Measurements from ENCODE around the gene CRYAB. TPM values are rescaled to one million over a fixed set of nuclear protein-coding genes. Genes with fewer than 3 reads are reported as not detected.
A peak's percentile ranks its signal among the peaks of the same experiment; 100 is the strongest.

CRYAB gene
- polyA plus RNA-seq, 1 of the 3 experiments (the other 2 are of a cell fraction) = 0.92 TPM

GRCh38 chr11:111913997-111914396, 2.4 kb upstream of the CRYAB start:
- Histone ChIP-seq H3K4me3 (ENCODE audit: low read depth in 2 of 2, low read length in 1 of 2) (no peak overlapping the region), H3K9me3 (no peaks in the 10 kb centered on the region), H3K4me2 (no peak overlapping the region), H3K79me2 (ENCODE audit: insufficient read depth) (no peaks in the 10 kb centered on the region), H3K9ac (no peak overlapping the region), H4K20me1 (ENCODE audit: insufficient read depth) (no peaks in the 10 kb centered on the region), H3K27ac (ENCODE audit: low read depth in 2 of 2, low read length in 1 of 2) (0 out of 4 replicates have a peak overlapping the region, but pooled peaks of 1 of the 2 experiments have one; percentile 18), H3K27me3 (ENCODE audit: insufficient read depth) (no peaks in the 10 kb centered on the region), H3K4me1 (ENCODE audit: control insufficient read depth in 1 of 2, insufficient read depth in 2 of 2, low read depth in 1 of 2, low read length in 1 of 2) (peaks cover 6 to 7% of the 10 kb centered on the region in 2 experiments; a peak in 2 of 4 replicates), H2AFZ (ENCODE audit: low read depth) (peak overlapping the region; percentile 27; the same call in 1 of the 2 replicates), H3F3A (replicated peaks; ENCODE audit: insufficient read depth) (no peaks in the 10 kb centered on the region), H3K36me3 (replicated peaks in 1 of 2; ENCODE audit: control insufficient read depth in 1 of 2, insufficient read depth in 2 of 2, low read length in 1 of 2) (no peaks in the 10 kb centered on the region), H3K9me2 (no peaks in the 10 kb centered on the region)
- WGBS (ENCODE audit: low lambda C conversion rate) = 64% methylated on average over 4 of the region's 4 CpGs
- no peak for DNase-seq
- POLR2A ChIA-PET = interaction anchor here (1.0 to 1.4 kb wide), 2 partner anchors 12 to 43 kb away, joined by 3 read pairs; partner anchors contain the start of gene ALG9
- TF ChIP-seq SMC3 (IDR thresholded peaks at IDR 0.05; ENCODE audit: low read depth, low read length) = no peak
- no peak for TF ChIP-seq GATA2 (CRISPR knock-in tag; IDR thresholded peaks at IDR 0.05)
- no peak for TF ChIP-seq TCF12 (IDR thresholded peaks at IDR 0.05)
- no peak for TF ChIP-seq EZH2phosphoT487 (IDR thresholded peaks at IDR 0.05; ENCODE audit: borderline replicate concordance, low read depth)
- no peak for TF ChIP-seq GABPA (IDR thresholded peaks at IDR 0.05; ENCODE audit: low read depth)
- TF ChIP-seq REST (IDR thresholded peaks at IDR 0.05; ENCODE audit: low read depth, low read length) = no peak
- TF ChIP-seq JUND (IDR thresholded peaks at IDR 0.05) = no peak
- no peak for TF ChIP-seq MXI1 (IDR thresholded peaks at IDR 0.05; ENCODE audit: low read depth, low read length)
- no peak for TF ChIP-seq RFX5 (IDR thresholded peaks at IDR 0.05; ENCODE audit: low read length)
- no peak for TF ChIP-seq CHD2 (IDR thresholded peaks at IDR 0.05; ENCODE audit: low read length, partially characterized antibody)
- no peak for TF ChIP-seq TAF1 (IDR thresholded peaks at IDR 0.05; ENCODE audit: borderline replicate concordance, low read depth, low read length)
- no peak for TF ChIP-seq NFIC (IDR thresholded peaks at IDR 0.05; ENCODE audit: borderline replicate concordance)
- TF ChIP-seq, protein P1, sequence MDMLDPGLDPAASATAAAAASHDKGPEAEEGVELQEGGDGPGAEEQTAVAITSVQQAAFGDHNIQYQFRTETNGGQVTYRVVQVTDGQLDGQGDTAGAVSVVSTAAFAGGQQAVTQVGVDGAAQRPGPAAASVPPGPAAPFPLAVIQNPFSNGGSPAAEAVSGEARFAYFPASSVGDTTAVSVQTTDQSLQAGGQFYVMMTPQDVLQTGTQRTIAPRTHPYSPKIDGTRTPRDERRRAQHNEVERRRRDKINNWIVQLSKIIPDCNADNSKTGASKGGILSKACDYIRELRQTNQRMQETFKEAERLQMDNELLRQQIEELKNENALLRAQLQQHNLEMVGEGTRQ (IDR thresholded peaks at IDR 0.05; ENCODE audit: borderline replicate concordance, low read depth, low read length) = no peak
- no peak for TF ChIP-seq RCOR1 (IDR thresholded peaks at IDR 0.05; ENCODE audit: low read length)
- TF ChIP-seq RAD21 (IDR thresholded peaks at IDR 0.05; ENCODE audit: low read length) = no peak
- CTCF ChIA-PET = interaction anchor here (1.0 to 1.3 kb wide), 3 partner anchors 12 to 366 kb away, joined by 3 to 5 read pairs (median 3); no protein-coding TSS in a partner anchor
